Heart left ventricle (tissue), 13 donors: ENCODE data around the gene ZNF518B.

Experiments used
- CTCF ChIP-seq, 12 donors: fragments of 200-600 bp; sonication (generic) in 4 of 12; IDR thresholded peaks; one replicate each; pipeline versions ENCODE4 v1.5.0 to v1.8.0; 2018 to 2022; ENCODE audit warnings: antibody characterized with exemption in 12 of 12, mild to moderate bottlenecking in 5 of 12
- POLR2A ChIP-seq, 2 donors: fragments of 450-650 bp; IDR thresholded peaks; one replicate each; pipeline ENCODE4 v1.6.1; 2017; ENCODE audit warnings: antibody characterized with exemption in 2 of 2, mild to moderate bottlenecking in 2 of 2, moderate library complexity in 2 of 2
- donor health status: ischemic (EF 13 %, LVEDD 7.1; RV severe dilation, severe dysfunction).
- donor health status: DM: no; HTN: yes; CAD: no.
- donor health status: DM: no; HTN: no; CAD: no.
- donor health status: ischemic (EF 25% LVEDD 6.9; RV normal size, moderate dysfunction).
- donor health status: ischemic (EF 25% LVEDD 5.7; RV mildly dilated, moderate dysfunction).
- donor health status: ischemic (EF 35%, LVEDD 5.7; RV mildly dilated, moderate dysfunction).
- donor health status: nonischemic (EF 11% LVEDD 7.7; RV severe dilation, severe dysfunction).
- donor health status: DM: yes; HTN: yes; CAD: no.
- donor health status: PGD.
- donor health status: ischemic (EF 29% LVEDD 5.4; RV normal size, mild dysfunction).
- donor health status: nonischemic (EF 23%, LVEDD 6.1; RV moderate dilation, normal function).

- TF ChIP-seq CTCF (IDR thresholded peaks at IDR 0.05): no peak
- no peak for TF ChIP-seq POLR2A (IDR thresholded peaks at IDR 0.05)
Measured at GRCh38 chr4:10456595-10457254, 501 bp downstream of the ZNF518B start.
